GM18499 (cell line): Measurements from ENCODE around the gene CNTN1.
A peak's percentile ranks its signal among the peaks of the same experiment; 100 is the strongest.
"Not testable (repeated sequence)": the region's sequence is repeated elsewhere in the genome, so short reads cannot be mapped to it uniquely, and the experiment has no call there.

Experiments used
- ATAC-seq: cut with Tn5 transposase; IDR thresholded peaks from one replicate; pipeline ENCODE4 v1.9.1; 2021; ENCODE audit warnings: moderate number of reproducible peaks; ENCODE audit not compliant: insufficient read depth, unreplicated experiment

The CNTN1 gene

DNA sequence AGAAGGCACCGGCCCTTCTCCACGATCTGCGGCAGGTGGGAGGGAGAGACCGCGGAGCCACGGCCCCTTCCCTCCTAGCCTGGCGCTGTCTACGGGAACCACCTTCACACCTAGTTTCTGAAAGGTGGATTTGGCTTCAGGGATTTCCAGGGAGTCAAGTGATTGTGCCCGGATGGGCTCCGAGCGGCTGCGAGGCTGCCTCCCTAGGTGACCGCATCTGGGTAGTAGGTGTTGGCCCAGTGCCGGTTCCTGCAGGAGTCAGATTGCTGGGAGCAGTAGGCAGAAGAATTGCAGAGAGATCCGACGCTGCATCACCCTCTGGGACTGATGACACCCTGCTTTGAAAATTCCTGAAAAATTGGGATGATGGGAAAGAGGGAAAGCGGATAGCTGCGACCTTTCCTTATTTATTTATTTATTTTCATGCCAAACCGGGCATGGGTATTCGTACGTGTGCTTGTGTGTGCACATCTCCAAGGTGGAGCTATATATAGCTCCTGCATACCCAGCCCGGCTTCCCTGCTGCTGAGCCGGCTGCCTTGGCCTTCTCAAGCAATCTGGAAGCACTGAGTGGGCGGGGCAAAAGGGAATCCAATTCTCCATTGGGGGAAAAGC is 1.1 kb downstream of the CNTN1 start:
- no peak for ATAC-seq

DNA sequence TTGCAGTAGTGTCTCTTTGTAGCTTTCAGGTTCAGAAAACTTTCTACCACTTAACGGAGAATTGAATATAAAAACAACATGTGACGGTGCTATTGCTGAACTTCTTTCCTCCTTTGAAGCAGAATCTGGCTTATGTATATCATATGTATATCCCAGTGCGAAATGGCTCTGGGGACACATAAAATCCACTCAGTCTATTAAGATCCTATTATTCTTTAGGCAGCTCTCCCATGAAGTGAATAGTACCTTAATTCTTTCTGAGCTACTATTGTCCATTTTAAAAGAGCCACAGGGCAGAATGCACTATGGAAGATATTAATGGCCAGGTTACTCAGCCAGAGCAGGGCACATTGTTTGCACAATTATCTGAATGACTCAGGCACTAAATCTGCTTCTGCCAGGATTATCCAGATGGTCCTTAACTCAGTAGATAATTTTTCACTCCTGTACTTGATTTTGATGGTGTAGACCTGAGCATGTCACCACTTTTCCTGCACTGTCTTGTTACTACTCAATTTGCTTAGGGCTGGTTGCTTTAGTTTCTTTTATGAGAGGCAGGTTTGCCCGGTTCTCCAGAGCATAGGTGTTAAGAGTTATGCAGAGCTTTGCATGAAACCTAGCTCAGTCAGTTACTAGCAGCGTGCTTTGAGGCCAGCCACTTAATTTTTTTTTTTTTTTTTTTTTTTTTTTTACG is 5.5 kb downstream of the CNTN1 start:
- no peak for ATAC-seq

DNA sequence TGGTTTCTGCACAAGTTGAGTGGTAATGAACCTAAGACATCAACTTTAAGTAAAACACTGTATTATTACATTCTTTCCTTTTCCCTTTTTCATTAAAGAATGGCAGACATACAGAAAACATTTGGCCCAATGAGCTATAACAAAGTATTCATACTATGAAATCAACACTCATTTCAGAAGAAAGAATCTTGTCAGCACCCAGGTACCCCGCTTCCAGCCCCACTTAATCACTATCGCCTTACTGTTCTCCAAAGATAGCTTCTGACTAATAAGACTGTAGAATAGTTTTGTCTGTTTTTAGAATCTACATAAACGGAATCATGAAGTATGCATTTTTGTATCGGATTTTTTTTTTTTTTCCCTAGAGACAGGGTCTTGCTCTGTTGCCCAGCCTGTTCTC is 9.5 kb downstream of the CNTN1 start:
- peak; percentile 81 for ATAC-seq

DNA sequence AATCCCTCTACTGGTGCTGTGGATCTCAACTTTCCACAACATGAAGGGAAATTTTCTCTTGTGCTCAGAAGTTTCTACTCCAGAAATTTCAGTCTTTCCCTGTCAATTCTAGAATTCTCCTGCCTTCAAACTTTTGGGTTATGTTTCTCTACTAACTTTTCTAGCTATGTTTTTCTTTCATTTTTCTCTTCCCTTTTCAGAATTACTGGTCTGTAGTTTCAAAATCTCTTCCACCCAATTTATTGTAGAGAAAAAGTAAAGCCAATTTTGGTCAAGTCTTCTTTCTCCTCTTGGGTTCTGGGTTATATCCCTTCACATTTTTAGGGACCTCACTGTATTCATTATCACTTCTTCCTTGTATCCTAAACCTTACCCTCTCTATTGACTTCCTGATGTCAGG is 18.9 kb downstream of the CNTN1 start:
- no peak for ATAC-seq

DNA sequence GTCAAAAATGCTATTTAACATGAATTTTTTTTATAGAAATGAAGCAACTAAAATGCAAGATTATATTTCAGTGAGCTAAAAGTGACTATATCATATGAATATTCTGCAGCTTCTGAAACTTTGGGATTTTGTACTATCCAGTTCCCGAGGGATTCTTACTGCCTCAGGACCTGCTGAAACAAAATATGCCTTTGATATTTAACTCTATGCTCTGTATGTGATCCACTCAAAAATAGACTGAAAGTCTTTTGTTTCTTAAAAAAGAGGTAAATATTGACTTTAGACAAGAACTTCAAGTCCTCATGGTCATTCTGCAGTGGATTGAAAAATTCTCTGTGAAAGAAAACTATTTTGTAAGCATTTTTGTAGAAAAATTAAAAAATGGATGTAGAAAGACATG is 22.4 kb downstream of the CNTN1 start:
- no peak for ATAC-seq

DNA sequence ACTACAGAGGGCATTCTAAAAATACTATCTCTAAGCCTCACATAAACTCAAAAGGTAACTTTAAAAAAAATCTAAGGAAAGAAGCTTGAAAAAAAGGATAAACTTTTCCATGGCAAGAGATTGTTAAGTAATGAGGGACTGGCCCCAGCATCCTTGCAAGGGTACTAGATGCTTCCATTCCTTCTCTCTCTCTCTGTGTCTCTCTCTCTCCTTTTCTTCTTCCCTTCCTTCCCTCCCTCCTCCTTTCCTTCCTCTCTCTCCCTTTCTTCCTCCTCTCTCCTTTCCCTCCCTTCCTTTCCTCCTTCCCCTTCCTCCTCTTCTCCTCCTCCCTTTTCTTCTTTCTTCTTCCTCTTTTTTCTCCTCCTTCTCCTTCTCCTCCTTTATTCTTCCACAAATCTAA is 23.8 kb downstream of the CNTN1 start:
- no peak for ATAC-seq

DNA sequence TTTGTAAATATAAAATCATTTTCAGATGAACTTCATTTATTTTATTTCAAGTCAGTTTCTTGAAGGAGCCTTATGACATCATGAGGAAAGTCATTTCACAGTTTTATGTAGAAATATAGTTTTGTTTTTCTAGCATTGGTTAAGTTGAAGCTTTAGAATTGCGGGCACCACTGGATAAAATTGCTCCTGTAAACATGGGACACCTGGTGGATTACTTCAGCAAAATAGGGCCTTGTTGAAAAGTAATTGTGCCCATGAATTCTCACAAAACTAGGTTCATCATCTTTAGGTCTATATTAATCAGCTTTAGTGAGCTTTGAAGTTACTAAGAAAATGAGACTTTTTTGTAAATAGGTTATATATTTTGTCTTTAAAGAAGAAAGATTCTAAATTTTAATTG is 25.3 kb downstream of the CNTN1 start:
- ATAC-seq: no peak

DNA sequence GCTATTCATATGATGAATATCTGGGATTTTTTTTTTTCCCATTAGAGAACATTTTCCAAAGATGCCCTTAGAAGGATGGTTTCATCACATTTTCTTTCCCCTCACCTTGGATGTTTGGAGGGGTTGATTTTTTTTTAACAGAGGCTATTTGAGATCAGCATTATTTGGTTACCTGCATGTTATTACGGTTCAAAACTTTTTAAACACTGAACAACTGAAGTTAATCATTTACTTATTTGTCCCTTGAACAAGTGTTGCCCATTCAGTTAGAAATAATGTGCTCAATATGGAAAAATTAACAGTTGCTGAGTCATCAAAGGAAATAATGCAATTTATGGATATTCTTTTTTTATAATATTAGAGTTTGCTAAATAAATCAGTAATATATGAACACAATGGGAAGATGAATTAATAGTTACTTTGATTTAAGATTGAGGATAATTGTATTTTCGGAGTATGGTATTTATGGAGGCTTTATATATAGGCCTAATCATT is 26.7 kb downstream of the CNTN1 start:
- no peak for ATAC-seq

DNA sequence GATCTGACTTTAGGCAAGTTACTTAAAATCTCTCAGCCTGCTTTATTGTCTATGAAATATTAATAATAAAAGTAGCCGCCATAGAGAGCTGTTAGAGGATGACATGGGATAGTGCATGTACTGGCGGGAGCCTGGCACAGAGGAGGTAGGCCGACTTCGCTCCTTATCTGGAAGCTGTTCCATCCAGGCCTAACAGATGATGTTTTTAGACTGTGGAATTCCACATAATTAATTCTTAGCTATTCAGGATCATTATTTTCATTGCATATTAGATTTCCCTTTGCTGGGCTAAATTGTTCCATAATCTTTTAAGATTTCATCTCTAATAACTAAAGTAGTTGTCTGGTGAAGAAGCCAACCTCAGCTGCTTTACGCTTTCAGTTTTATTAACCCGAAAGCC is 30.8 kb downstream of the CNTN1 start:
- ATAC-seq: no peak

DNA sequence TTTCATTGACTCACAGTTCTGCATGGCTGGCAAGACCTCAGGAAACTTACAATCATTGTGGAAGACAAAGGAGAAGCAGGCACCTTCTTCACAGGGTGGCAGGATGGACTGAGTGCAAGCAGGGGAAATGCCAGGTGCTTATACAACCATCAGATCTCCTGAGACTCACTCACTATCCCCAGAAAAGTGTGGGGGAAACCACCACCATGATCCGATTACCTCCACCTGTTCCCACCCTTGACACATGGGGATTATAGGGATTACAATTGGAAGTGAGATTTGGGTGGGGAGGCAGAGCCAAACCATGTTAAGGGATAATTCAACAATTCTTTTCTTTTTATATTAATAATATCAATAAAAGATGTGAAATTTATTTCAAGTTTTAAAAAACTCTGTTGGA is 34.1 kb downstream of the CNTN1 start:
- ATAC-seq: no peak

DNA sequence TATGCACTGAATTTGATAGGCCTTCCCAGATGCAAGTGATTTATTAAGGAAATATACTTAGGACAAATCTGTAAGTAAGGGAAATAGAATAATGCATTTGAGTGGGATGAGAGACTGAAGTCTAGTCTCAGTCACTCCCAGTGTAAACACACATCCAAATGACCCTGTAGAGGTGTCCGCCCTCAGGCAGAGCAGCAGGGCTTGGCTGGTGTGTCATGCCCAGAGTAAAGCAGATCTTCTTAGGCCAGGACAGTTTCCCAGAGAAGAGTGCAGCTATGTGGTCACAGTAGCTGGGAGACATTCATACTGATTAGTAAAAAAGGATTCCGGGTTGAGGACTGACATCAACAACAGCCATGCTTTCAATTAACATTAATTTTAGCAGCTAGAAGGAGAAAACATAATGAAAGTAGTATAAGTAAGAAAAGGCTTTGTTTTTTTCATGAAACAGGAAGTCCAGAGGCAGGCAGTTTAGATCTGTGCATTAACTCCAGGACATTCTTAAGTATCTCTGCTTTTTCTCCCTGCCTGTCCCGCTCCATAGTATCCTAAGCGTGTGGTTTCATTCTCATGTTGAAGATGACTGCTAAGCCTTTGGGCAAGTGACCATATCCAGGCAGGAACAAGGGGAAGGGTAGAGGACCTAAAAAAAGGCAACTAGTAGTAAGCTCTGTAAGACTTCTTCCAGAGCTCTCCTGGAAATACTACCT is 35.7 kb downstream of the CNTN1 start:
- no peak for ATAC-seq

DNA sequence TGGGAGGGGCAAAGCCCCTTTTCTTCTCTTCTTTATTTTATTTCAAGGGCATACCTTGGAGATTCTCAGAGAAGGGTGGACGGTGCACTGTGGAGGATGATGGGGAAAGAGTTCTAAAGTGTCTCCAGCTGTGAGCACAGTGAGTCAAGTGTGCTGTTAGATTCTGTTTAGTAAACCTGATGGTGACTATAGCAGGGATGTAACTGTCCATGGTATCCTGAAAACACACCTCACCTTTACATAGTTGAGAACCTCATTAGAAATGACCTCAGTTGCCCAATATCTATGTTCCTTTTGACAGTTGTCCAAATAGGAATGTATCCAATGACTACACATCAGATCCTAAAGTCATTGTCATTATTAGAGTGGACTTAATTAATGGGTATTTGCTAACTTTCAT is 38.0 kb downstream of the CNTN1 start:
- no peak for ATAC-seq

DNA sequence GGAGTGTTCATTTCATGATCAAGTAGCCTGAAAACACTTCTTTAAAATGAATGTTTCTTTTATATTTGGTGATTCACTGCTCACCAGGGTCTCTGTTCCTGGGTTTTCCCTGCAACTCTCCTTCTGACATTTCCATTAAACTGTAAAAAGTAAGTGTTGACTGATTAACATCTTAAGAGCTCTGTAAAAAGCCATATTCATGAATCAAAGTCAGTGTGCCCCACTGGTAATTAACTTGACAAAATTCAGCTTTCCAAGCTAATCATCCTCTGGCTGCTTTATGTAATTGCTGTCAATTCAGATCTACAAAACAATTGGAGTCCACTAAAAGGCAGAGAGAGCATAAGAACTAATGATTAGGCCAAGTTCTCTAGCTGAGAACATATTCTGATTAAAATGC is 41.6 kb downstream of the CNTN1 start:
- no peak for ATAC-seq

DNA sequence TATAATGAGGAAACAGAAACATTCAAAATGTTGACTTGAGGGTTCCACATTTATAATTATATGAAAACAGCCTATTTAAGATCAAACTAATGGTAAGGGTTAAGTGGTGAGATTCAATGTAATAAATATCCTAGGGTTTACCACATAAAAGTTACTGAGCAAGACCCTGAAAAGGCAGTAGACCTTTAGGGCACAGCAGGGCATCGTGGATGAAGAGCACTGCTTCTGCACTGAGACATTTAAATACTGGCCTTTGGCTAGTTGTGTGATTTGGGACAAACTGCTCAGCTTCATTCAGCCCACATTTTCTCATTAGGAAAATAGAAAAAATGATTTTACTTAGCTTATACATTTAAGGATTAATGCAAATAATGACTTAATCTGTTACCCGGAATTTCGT is 42.0 kb downstream of the CNTN1 start:
- no peak for ATAC-seq

DNA sequence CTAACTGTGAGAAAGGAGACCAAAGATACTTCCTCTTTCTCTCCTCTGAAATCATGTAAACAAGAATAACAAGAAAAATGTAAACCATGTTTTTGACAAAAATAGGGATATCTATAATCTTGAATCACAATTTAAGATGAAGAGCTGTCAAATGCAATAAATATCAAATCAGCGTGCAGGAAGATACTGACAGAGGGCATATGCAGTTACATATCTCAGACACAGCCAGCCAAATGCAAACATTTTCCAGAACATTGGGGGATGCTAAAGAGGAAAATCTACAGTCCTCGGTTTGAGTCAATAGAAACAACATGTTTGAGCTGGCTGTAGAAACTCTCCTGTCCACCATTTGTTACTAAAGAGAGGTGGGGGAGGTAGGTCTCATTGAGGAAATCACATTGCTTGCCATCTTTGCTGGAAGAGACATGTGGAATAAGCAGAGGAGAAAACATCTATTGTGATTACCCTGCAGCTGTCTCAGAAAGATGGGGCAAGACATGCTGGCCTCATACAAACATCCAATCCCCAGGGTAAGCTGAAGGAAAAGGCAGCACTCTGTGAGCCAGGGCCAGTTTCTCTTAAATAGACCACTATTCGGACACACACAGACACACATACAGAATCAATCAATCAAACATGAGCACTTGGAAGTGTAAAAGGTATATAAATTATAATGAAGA is 43.5 kb downstream of the CNTN1 start:
- ATAC-seq: no peak

DNA sequence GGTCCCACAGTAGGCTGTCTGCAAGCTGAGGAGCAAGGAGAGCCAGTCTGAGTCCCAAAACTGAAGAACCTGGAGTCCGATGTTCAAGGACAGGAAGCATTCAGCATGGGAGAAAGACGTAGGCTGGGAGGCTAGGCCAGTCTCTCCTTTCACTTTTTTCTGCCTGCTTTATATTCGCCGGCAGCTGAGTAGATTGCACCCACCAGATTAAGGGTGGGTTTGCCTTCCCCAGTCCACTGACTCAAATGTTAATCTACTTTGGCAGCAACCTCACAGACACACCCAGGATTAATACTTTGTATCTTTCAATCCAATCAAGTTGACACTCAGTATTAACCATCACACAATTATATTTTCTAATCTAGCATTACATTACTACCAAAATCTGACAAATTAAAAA is 45.2 kb downstream of the CNTN1 start:
- not testable (repeated sequence) for ATAC-seq

DNA sequence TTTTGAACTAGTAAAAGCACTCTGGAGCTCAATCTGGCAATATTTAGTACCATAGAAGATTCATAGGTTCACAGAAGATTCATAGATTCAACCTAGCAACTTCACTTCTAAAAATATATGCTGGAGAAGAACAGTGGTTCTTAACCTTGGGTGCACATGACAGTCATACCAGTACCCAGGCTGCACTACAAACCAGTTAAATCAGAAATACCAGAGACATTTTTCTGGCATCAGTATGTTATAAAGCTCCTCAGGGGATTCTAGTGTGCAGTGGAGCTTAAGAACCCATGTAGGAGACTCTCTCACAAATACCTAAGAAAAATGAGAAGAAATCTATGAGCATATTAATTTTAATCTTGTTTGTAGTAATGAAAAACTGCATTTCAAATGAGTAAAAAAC is 46.6 kb downstream of the CNTN1 start:
- no peak for ATAC-seq

DNA sequence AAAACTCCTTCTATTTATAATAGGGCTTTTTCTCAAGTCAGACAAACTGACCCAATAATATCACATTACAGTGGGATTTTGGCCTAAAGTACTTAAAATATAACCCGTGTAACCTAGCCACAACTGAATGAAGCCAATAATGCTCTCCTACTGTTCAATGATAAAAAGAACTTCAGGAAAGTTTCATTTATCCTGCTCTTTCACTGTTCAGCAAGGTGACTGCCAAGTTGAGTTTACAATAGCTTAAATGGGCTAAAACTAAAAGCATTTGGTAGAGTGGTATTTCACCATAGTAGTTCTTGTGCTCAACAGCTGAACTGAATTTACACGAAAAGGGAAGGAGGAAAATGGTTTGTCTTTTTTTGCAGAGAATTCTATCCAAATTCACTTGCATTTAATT is 49.8 kb downstream of the CNTN1 start:
- no peak for ATAC-seq

DNA sequence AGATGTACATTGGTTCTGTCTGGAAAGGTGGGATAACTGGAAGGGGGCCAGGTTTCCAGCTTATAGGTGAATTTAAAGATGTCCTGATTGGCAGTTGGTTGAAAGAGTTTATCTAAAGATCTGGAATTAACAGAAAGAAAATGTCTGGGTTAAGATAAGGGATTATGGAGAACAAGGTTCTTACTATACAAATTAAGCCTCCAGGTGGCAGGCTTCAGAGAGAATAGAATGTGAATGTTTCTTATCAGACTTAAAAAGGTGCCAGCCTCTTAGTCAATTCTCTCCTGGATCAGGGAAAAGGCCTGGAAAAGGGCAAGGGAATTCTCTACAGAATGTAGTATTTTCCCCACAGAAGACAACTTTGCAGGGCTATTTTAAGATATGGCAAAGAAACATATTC is 53.1 kb downstream of the CNTN1 start:
- no peak for ATAC-seq

DNA sequence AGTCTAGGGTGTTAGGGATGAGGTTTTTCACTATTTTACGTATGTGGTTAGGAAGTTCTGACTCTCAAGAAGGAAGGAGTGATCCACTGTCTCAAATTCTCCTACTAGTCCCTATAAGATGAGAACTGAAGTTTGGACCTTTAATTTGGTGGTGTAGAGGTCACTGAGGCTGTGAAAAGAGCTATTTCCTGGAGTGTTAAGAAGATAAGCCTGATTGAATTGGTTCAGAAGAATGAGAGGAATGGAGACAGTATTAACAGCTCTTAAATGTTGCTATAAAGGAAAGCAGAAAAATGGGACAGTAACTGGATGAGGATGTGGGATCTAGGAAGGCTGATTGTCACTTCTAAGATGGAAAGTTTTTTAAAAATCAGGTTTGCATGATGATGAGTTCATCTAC is 57.6 kb downstream of the CNTN1 start:
- ATAC-seq: no peak

DNA sequence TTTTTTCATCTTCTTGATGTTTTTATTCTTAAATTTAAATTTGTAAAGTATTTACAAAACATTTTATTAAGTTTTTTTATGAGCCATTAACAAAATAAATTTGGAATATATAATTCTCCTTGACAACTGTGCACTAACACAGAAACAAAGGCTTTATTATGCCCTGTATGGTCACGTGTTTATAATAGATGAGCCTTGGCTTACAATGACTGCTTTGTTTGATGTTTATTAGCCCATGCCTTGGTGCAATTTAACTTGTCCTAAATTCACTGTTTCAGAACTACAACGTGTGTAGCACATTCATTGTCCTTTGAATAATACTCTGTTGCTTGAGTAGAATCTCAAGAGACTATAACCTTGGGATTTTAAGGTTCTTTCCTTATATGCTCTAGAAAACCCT is 59.8 kb downstream of the CNTN1 start:
- no peak for ATAC-seq
